Measurements from ENCODE around the gene GPAT3.

GPAT3 gene

GRCh38 chr4:83639849-83640493 lies 104.1 kb downstream of the GPAT3 start:
- in situ Hi-C loops (cut with MboI; ENCODE audit: low sequenced_read_pairs), result no loop called here

- in situ Hi-C loops (cut with MboI; ENCODE audit: low sequenced_read_pairs), result no loop called here
Measured at GRCh38 chr4:83643036-83643435, 107.1 kb downstream of the GPAT3 start.

- in situ Hi-C loops (cut with MboI; ENCODE audit: low sequenced_read_pairs), result no loop called here
Measured at GRCh38 chr4:83644677-83645659, 109.1 kb downstream of the GPAT3 start.

- in situ Hi-C loops (cut with MboI; ENCODE audit: low sequenced_read_pairs), result no loop called here
Measured at GRCh38 chr4:83646538-83647239, 110.8 kb downstream of the GPAT3 start.

- in situ Hi-C loops (cut with MboI; ENCODE audit: low sequenced_read_pairs), result no loop called here
Measured at GRCh38 chr4:83651846-83652245, 115.9 kb downstream of the GPAT3 start.
